Activated CD4-positive, alpha-beta T cell treated with anti-CD3 and anti-CD28 coated beads, Interleukin-2, amount 50 U/mL, for 16 hours (primary cell): ENCODE data around the gene XPC.

Experiments used
- DNase-seq: peaks from one replicate; pipeline ENCODE4 v3.0.0-alpha.2; 2020

Gene XPC

GRCh38 chr3:14169871-14170270, 8.5 kb downstream of the XPC start:
- DNase-seq = no peak

GRCh38 chr3:14169435-14169834, 9.0 kb downstream of the XPC start:
- DNase-seq = no peak

- DNase-seq = no peak
Observed at GRCh38 chr3:14166877-14167603, 11.4 kb downstream of the XPC start.

GRCh38 chr3:14162178-14162577, 16.2 kb downstream of the XPC start:
- DNase-seq = no peak

- no peak for DNase-seq
Observed at GRCh38 chr3:14161282-14161681, 17.1 kb downstream of the XPC start.

GRCh38 chr3:14159426-14159825, 19.0 kb downstream of the XPC start:
- no peak for DNase-seq

- no peak for DNase-seq
Observed at GRCh38 chr3:14158370-14158769, 20.0 kb downstream of the XPC start.

GRCh38 chr3:14157951-14158350, 20.4 kb downstream of the XPC start:
- no peak for DNase-seq

- DNase-seq = no peak
Observed at GRCh38 chr3:14156843-14157561, 21.4 kb downstream of the XPC start.

GRCh38 chr3:14156201-14156600, 22.2 kb downstream of the XPC start:
- no peak for DNase-seq

GRCh38 chr3:14154895-14155440, 23.4 kb downstream of the XPC start:
- DNase-seq = no peak

GRCh38 chr3:14154276-14154675, 24.1 kb downstream of the XPC start:
- DNase-seq = no peak

- DNase-seq = no peak
Observed at GRCh38 chr3:14153663-14154062, 24.7 kb downstream of the XPC start.

GRCh38 chr3:14152963-14153355, 25.4 kb downstream of the XPC start:
- no peak for DNase-seq

GRCh38 chr3:14152233-14152962, 26.0 kb downstream of the XPC start:
- no peak for DNase-seq

GRCh38 chr3:14151471-14152083, 26.8 kb downstream of the XPC start:
- DNase-seq = no peak

GRCh38 chr3:14150491-14151230, 27.7 kb downstream of the XPC start:
- no peak for DNase-seq

- DNase-seq = no peak
Observed at GRCh38 chr3:14150078-14150477, 28.3 kb downstream of the XPC start.

- DNase-seq = no peak
Observed at GRCh38 chr3:14148041-14148985, 30.1 kb downstream of the XPC start.

GRCh38 chr3:14147617-14148016, 30.8 kb downstream of the XPC start:
- no peak for DNase-seq

- DNase-seq = no peak
Observed at GRCh38 chr3:14147066-14147435, 31.4 kb downstream of the XPC start.
